Dendritic cell treated with granulocyte-macrophage colony-stimulating factor and Interleukin-4, amounts not matched to agents 40 ng/mL and 50 ng/mL, for 4 days (primary cell): ENCODE data around the gene EIPR1.
"Not testable (repeated sequence)": the region's sequence is repeated elsewhere in the genome, so short reads cannot be mapped to it uniquely, and the experiment has no call there.

Experiments used
- H3K27ac Mint-ChIP-seq: one replicate; pipeline ENCODE4 v1.8.0; 2022; ENCODE audit warnings: mild to moderate bottlenecking, mixed read lengths
- H3K27me3 Mint-ChIP-seq: one replicate; pipeline ENCODE4 v1.8.0; 2022; ENCODE audit warnings: mild to moderate bottlenecking, mixed read lengths
- H3K36me3 Mint-ChIP-seq: one replicate; pipeline ENCODE4 v1.8.0; 2022; ENCODE audit warnings: low read depth, mixed read lengths
- H3K4me1 Mint-ChIP-seq: one replicate; pipeline ENCODE4 v1.8.0; 2022; ENCODE audit warnings: low read depth, mixed read lengths
- H3K4me3 Mint-ChIP-seq: one replicate; pipeline ENCODE4 v1.8.0; 2022; ENCODE audit warnings: mild to moderate bottlenecking, moderate library complexity, mixed read lengths
- H3K9me3 Mint-ChIP-seq: one replicate; pipeline ENCODE4 v1.8.0; 2022; ENCODE audit warnings: mixed read lengths
- intact Hi-C: fragments of 100-400 bp; cut with micrococcal nuclease; formaldehyde crosslinking; loops from one replicate; pipeline ENCODE4 v1.15.0; 2022

The EIPR1 gene

DNA sequence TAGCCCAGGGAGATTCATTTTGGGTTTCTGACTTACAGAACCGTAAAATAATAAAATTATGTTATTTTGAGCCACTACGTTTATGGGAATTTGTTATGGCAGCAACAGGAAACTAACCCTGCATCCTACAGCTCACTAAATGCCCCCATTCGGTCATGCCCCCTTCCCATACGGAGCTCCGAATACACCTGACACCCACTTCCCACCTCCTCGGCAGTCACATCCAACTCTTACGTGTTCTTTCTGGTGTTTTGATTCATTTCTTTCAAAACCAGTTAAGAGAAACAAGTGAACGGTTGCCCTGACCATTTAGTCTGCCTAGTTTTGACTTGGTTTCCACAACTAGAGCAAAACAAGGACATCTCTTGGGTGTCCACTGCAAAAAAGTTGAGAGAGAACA is 19.7 kb downstream of the EIPR1 start:
- Mint-ChIP-seq H3K27ac (peak overlapping the region; percentile 40), H3K4me3 (no peak overlapping the region), H3K27me3 (no peaks in the 10 kb centered on the region), H3K4me1 (peaks cover 36% of the 10 kb centered on the region), H3K36me3 (peaks cover 16% of the 10 kb centered on the region), H3K9me3 (peaks cover under 1% of the 10 kb centered on the region)
- intact Hi-C loops: no loop called here

DNA sequence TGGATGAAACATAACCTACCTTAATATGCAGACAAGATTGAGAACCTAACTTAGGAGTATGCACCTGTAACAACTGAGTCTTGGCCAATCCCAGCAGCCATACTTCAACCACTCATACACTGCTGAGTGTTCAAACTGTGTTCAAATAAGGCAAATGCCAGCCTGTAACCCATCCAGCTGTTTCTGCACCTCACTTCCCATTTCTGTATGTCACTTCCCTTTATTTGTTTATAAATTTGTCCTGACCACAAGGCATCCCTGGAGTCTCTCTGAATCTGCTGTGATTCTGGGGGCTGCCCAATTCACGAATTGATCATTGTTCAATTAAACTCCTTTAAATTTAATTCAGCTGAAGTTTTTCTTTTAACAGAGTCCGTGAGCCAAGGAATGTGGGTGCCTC is 20.2 kb downstream of the EIPR1 start:
- H3K4me1 Mint-ChIP-seq: peaks cover 32% of the 10 kb centered on the region
- H3K27ac Mint-ChIP-seq: peak overlapping the region; percentile 40
- H3K9me3 Mint-ChIP-seq, intact Hi-C loops, H3K27me3 Mint-ChIP-seq, H3K4me3 Mint-ChIP-seq: not testable (repeated sequence)
- H3K36me3 Mint-ChIP-seq: peaks cover 20% of the 10 kb centered on the region

DNA sequence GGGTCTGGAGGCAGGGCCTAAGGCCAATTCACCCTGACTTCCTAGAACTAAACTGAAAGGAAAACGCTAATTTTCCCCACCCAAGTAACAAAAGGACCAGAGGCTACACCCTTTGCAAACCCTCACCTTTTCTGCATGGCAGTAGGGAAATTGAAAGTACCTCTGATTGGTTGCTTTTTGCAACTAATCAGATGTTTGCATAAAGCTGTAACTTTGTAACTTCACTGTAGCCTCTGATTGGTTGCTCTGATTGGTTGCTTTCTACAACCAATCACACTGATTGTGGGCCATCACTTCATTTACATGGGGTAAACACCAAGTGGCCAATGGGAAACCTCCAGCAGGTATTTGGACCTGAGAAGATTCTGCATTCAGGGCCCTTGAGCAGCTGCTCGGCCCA is 20.8 kb downstream of the EIPR1 start:
- Mint-ChIP-seq H3K27me3 (no peaks in the 10 kb centered on the region), H3K4me3 (no peak overlapping the region), H3K27ac (no peak overlapping the region), H3K4me1 (peaks cover 27% of the 10 kb centered on the region), H3K36me3 (peaks cover 25% of the 10 kb centered on the region), H3K9me3 (peaks cover 11% of the 10 kb centered on the region)
- intact Hi-C loops: no loop called here

DNA sequence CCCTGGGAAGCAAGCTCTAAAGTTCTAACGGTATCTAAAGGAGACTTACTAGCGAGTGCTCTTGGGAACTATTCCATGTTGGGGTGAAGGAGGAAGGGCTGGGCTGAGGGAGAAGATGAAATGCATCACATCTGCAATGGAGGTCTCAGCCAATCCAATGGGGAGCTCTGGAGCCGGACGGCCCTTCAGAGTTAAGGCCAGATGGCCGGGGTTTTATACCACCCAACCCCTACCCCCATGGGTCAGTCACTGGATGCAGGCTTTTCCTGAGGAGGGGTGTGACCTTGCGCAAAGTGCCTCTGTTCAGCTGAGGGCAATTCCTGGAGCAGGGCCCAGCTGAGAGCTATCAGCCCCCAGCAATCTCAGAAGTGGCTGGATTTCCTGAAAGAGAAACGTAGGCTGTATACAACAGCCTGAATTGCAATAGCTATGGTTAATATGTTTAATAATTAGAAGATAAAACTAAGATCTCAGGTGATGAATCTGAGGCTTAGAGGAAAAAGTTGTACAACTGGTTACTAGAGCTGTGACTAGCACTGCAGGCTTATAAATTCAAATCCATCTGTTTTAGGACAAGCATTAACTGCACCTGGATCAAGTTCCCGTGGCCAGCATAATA is 21.6 kb downstream of the EIPR1 start:
- H3K27ac Mint-ChIP-seq: no peak overlapping the region
- peaks cover 17% of the 10 kb centered on the region for H3K9me3 Mint-ChIP-seq
- no peak overlapping the region for H3K4me3 Mint-ChIP-seq
- peaks cover 20% of the 10 kb centered on the region for H3K4me1 Mint-ChIP-seq
- H3K36me3 Mint-ChIP-seq: peaks cover 31% of the 10 kb centered on the region
- intact Hi-C loops: no loop called here
- H3K27me3 Mint-ChIP-seq: no peaks in the 10 kb centered on the region

DNA sequence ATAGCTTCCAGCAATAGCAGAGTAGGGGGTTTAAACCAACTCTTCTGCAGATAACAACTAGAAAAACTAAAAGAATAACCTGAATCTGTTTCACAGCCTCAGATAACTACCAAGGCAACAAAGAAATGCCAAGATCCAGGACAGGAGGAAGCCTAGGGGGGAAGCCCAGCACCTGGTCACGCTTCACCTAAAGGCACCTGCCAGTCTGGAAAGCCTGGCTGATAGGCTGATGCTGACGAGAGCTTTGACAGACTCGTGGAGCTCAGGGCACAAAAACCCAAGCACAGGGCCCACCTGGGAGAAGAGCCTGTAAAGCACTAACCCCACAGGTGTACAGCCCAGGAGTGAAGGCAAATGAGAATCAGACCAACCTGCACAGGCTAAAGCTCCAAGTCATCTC is 22.6 kb downstream of the EIPR1 start:
- no peak overlapping the region for H3K4me3 Mint-ChIP-seq
- peaks cover 28% of the 10 kb centered on the region for H3K9me3 Mint-ChIP-seq
- H3K27ac Mint-ChIP-seq: no peak overlapping the region
- peaks cover 14% of the 10 kb centered on the region for H3K4me1 Mint-ChIP-seq
- no peaks in the 10 kb centered on the region for H3K27me3 Mint-ChIP-seq
- H3K36me3 Mint-ChIP-seq: peaks cover 42% of the 10 kb centered on the region
- intact Hi-C loops: no loop called here

DNA sequence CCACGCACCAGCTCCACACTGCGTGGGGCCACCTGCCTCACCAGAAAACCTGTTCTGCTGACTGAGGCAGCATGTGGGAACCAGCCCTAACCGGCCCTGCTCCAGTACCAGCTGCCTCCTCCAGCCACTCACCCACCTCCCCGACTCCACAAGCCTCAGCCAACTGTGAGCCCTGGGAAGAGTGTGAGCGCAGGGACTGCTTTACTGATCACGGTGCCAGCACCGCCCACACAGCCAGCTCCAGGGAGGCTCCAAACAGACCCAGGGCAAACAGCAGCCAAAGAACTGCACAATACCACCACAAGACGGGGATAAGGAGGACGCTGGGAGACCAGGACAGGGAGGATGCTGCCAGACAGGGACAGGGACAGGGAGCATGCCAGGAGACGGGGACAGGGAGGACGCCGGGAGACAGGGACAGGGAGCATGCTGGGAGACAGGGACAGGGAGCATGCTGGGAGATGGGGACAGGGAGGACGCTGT is 28.4 kb downstream of the EIPR1 start:
- H3K4me1 Mint-ChIP-seq: peaks cover 17% of the 10 kb centered on the region
- no peak overlapping the region for H3K4me3 Mint-ChIP-seq
- H3K9me3 Mint-ChIP-seq: peaks cover 54% of the 10 kb centered on the region
- H3K27ac Mint-ChIP-seq: no peak overlapping the region
- peaks cover 92% of the 10 kb centered on the region for H3K36me3 Mint-ChIP-seq
- no peaks in the 10 kb centered on the region for H3K27me3 Mint-ChIP-seq
- intact Hi-C loops: no loop called here

DNA sequence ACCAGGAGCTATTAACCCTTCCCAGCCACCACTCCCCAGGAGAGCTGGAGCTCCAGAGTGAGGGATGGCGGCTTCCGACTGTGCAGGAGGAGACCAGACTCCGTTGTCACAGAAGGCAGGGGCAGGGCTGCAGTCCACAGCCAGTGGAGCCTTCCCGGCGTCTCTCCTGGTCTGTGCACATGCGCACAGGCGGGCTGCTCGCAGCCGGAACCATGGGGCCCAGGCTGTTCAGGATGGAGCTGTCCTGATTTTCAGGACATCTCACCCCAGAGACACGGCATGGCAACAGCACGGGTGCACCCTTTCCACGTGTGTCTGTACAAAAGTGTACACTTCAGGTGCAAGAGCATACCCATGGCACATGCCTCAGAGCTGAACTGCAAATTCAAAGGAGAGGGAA is 28.9 kb downstream of the EIPR1 start:
- peaks cover 17% of the 10 kb centered on the region for H3K4me1 Mint-ChIP-seq
- peak overlapping the region; percentile 7 for H3K27ac Mint-ChIP-seq
- peaks cover 54% of the 10 kb centered on the region for H3K9me3 Mint-ChIP-seq
- H3K27me3 Mint-ChIP-seq: no peaks in the 10 kb centered on the region
- peaks cover 87% of the 10 kb centered on the region for H3K36me3 Mint-ChIP-seq
- intact Hi-C loops: no loop called here
- H3K4me3 Mint-ChIP-seq: no peak overlapping the region

DNA sequence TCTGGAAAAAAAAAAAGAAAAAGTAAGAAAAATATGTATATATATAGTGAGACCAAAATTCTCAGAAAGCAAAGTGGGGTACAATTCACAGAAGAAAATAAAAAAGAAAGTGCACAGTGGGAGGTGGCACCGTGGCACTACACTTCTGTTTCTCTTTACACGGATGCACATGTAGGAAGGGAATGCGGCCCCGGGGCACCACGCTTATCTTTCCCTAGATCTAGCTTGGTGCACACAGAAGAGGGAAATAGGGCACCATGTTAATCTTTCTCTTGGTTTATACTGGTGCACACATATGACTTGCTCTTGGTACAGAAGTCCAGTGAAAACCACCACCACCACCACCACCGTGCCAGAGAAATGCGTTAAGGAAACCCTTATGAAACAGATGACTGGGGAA is 32.0 kb downstream of the EIPR1 start:
- Mint-ChIP-seq H3K4me1 (peaks cover 17% of the 10 kb centered on the region), H3K27me3 (no peaks in the 10 kb centered on the region), H3K36me3 (peaks cover 72% of the 10 kb centered on the region), H3K4me3 (no peak overlapping the region), H3K9me3 (peaks cover 32% of the 10 kb centered on the region), H3K27ac (no peak overlapping the region)
- intact Hi-C loops: no loop called here

DNA sequence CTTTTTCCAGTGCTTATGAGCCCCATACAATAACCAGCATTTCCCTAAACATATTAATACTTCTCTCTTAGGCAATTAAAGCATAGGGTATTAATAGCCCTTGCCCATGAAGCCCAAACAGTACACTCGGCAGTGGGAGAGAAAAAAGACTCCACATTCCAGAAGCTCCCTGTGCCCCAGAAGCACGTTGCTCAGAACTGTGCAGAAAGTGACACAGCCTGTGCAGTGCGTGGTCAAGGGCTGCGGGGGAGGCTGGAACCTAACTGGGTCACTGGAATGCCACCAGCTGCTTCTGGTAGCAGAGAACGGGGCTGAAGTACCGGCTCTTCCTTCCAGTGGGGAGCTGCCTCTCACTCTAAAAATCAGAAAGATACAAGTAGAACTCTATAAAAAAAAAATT is 32.7 kb downstream of the EIPR1 start:
- H3K9me3 Mint-ChIP-seq: peaks cover 29% of the 10 kb centered on the region
- peaks cover 17% of the 10 kb centered on the region for H3K4me1 Mint-ChIP-seq
- no peaks in the 10 kb centered on the region for H3K27me3 Mint-ChIP-seq
- intact Hi-C loops: no loop called here
- H3K36me3 Mint-ChIP-seq: peaks cover 69% of the 10 kb centered on the region
- H3K27ac Mint-ChIP-seq: no peak overlapping the region
- H3K4me3 Mint-ChIP-seq: no peak overlapping the region

DNA sequence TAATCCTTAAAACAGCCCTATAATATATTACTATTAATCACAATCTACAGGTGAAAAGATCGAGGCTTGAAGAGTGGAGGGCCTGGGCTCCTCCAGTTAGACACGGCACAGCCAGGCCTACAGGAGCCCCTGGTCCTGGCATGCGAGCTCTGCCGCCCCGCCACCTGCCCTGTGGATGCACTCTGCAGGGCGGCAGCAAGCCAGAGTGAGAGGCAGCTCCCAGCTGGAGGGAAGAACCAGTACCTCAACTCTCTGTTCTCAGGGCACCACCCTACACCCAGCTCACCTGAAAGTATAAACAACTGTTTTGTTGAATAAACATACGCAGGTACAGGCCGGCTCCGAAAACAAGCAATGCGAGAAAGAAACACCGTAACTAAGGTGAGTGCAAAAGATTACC is 34.6 kb downstream of the EIPR1 start:
- Mint-ChIP-seq H3K9me3 (peaks cover 18% of the 10 kb centered on the region), H3K4me1 (peaks cover 2% of the 10 kb centered on the region), H3K27me3 (no peaks in the 10 kb centered on the region), H3K36me3 (peaks cover 62% of the 10 kb centered on the region), H3K27ac (no peak overlapping the region), H3K4me3 (no peak overlapping the region)
- intact Hi-C loops: no loop called here

DNA sequence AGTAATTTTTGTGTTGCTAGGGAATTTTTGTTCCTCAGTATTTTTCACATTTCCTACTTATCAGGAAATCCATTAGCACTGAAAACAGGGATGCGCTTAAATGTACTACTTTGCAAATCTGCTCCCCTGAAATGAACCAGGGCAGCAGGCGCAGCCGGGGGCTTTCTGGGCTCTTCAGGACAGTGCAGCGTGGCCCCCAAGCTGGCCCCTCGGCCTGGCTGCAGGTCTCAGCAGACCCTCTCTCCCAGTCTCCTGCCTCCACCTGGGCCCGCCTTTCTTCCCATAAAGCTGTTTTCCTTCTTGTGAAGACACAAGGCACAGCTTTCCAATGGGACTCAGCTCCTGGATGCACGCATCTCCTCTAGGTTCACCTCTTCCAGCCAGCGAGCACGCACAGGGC is 35.3 kb downstream of the EIPR1 start:
- Mint-ChIP-seq H3K27ac (no peak overlapping the region), H3K4me1 (no peaks in the 10 kb centered on the region), H3K27me3 (no peaks in the 10 kb centered on the region), H3K36me3 (peaks cover 62% of the 10 kb centered on the region), H3K4me3 (no peak overlapping the region), H3K9me3 (peaks cover 13% of the 10 kb centered on the region)
- intact Hi-C loops: no loop called here

DNA sequence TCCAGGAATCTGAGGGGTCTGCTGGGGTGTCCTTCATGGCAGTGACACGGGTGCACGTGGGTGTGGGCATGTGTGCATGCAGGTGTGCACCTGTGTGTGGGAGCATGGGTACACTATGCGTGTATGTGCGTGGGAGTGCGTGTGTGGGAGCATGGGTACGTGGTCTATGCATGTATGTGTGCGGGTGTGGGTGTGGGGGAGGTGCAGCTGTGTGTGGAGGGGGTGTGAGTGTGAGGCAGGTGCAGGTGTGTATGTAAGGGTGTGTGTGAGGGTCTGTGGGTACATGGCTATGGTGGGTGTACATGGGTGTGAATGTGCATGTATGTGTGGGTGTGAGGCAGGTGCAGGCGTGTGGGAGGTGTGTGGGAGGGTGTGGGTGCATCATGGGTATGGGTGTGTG is 36.3 kb downstream of the EIPR1 start:
- Mint-ChIP-seq H3K27ac (no peak overlapping the region), H3K36me3 (peaks cover 62% of the 10 kb centered on the region), H3K4me3 (no peak overlapping the region), H3K27me3 (no peaks in the 10 kb centered on the region), H3K4me1 (no peaks in the 10 kb centered on the region), H3K9me3 (peaks cover 15% of the 10 kb centered on the region)
- intact Hi-C loops: no loop called here

DNA sequence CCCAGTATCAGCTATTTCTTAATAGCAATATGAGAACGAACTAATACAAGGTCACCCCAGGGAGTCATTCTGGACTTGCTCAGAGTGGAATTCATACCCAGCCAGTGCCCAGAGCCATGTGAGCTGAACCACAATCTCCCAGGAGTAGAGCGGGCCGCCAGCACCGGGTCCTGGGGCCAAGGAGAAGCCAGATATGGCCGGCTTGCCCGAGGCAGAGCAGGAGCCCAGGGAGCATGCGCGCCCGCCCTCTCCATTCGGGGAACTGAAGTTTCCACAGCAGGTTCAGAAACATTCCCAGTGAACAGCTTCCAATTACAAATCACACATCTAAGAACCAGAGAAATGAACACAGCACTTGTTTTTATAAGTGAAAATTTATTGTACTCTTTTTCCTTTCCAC is 37.5 kb downstream of the EIPR1 start:
- Mint-ChIP-seq H3K4me3 (no peak overlapping the region), H3K27ac (no peak overlapping the region), H3K4me1 (no peaks in the 10 kb centered on the region), H3K36me3 (peaks cover 62% of the 10 kb centered on the region), H3K9me3 (peaks cover 26% of the 10 kb centered on the region), H3K27me3 (no peaks in the 10 kb centered on the region)
- intact Hi-C loops: no loop called here

DNA sequence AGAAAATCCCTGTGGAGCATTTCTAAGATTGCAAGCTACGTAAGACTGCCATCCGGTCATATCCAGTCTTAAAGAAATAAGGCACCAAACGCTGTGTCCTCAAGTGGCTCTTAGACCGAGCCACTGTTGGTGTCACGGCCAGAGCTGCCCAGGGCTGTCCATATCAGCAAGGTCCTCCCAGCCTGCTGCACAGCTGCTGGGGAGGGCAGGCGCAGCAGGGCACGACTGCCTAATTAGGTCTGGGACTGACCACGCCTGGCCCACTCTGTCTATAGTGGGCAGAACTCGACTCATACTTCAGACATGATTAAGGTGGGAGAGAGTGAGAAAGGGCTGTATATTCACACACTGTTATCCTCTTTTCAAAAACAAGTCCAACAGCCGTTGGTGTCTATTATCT is 39.3 kb downstream of the EIPR1 start:
- intact Hi-C loops: no loop called here

DNA sequence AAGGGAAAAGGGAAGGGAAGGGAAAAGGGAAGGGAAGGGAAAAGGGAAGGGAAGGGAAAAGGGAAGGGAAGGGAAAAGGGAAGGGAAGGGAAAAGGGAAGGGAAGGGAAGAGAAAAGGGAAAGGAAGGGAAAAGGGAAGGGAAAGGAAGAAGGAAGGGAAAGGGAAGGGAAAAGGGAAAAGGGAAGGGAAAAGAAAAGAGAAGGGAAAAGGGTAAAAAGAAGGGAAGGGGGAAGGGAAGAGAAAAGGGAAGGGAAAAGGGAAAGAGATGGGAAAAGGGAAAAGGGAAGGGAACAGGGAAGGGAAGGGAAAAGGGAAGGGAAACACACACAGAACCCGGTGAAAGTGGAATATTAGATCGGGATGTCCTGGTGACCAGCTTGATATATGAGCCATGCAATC is 40.8 kb downstream of the EIPR1 start:
- H3K27ac Mint-ChIP-seq: no peak overlapping the region
- no peaks in the 10 kb centered on the region for H3K27me3 Mint-ChIP-seq
- no peak overlapping the region for H3K4me3 Mint-ChIP-seq
- no peaks in the 10 kb centered on the region for H3K4me1 Mint-ChIP-seq
- H3K9me3 Mint-ChIP-seq: peaks cover 26% of the 10 kb centered on the region
- intact Hi-C loops: no loop called here
- peaks cover 83% of the 10 kb centered on the region for H3K36me3 Mint-ChIP-seq

More for the DNA sequence above, 39.3 kb downstream of the EIPR1 start:
- no peaks in the 10 kb centered on the region for H3K27me3 Mint-ChIP-seq
- H3K36me3 Mint-ChIP-seq: peaks cover 76% of the 10 kb centered on the region
- H3K4me3 Mint-ChIP-seq: no peak overlapping the region
- peaks cover 26% of the 10 kb centered on the region for H3K9me3 Mint-ChIP-seq
- H3K4me1 Mint-ChIP-seq: no peaks in the 10 kb centered on the region
- no peak overlapping the region for H3K27ac Mint-ChIP-seq
